K562 (cell line): ENCODE measurements around the gene PTPN9. TPM values are rescaled to one million over a fixed set of nuclear protein-coding genes. Genes with fewer than 3 reads are reported as not detected.

Source experiments
- ADNP ChIP-seq: fragments of 200-800 bp; sonication (Bioruptor generic); IDR thresholded peaks from 2 replicates; pipeline ENCODE4 v1.6.1; 2016; ENCODE audit warnings: missing genetic modification characterization, missing compliant biosample characterization
- ATF1 ChIP-seq, 2 experiments: fragments of 450-650 bp in 1 of 2; IDR thresholded peaks; 2 replicates each; pipeline ENCODE4 v1.6.1; 2016; ENCODE audit warnings: missing compliant biosample characterization in 1 of 2, missing genetic modification characterization in 1 of 2
- CBFA2T3 ChIP-seq: fragments of 450-650 bp; IDR thresholded peaks from 2 replicates; pipeline ENCODE4 v1.6.1; 2017
- FOXK1 ChIP-seq: sonication (generic); formaldehyde crosslinking; IDR thresholded peaks from 2 replicates; pipeline ENCODE4 v1.8.0; 2022; ENCODE audit warnings: missing genetic modification reagents, mild to moderate bottlenecking, borderline replicate concordance
- IRF2 ChIP-seq: sonication (generic); formaldehyde crosslinking; IDR thresholded peaks from 2 replicates; pipeline ENCODE4 v1.8.1; 2022; ENCODE audit warnings: mild to moderate bottlenecking, missing genetic modification reagents
- KLF1 ChIP-seq: fragments of 450-650 bp; IDR thresholded peaks from 2 replicates; pipeline ENCODE4 v1.6.1; 2016; ENCODE audit warnings: missing genetic modification characterization, missing compliant biosample characterization
- ZBTB7A ChIP-seq: IDR thresholded peaks from 2 replicates; pipeline ENCODE4 v1.6.1; 2011; ENCODE audit warnings: low read depth, mild to moderate bottlenecking, low read length, moderate library complexity, borderline replicate concordance; ENCODE audit not compliant: control insufficient read depth
- ZNF140 ChIP-seq: fragments of 250-450 bp; sonication (Bioruptor Pico); IDR thresholded peaks from 2 replicates; pipeline ENCODE4 v1.8.0; 2021; ENCODE audit warnings: moderate library complexity, mild to moderate bottlenecking, inconsistent platforms
- ZNF445 ChIP-seq: fragments of 250-450 bp; sonication (Bioruptor Pico); IDR thresholded peaks from 2 replicates; pipeline ENCODE4 v1.4.0; 2020; ENCODE audit warnings: low read depth, mild to moderate bottlenecking, moderate library complexity
- polyA plus RNA-seq, 8 experiments: library from polyadenylated mRNA; depleted of rRNA in 4 of 8; stranded (reverse) in 5 of 8; unstranded in 3 of 8; fragments of >200 nt; fragmentation: Nextera tagmentation in 2 of 8; fragmentation: Illumina TruSeq in 1 of 8; extraction: Ambion mirVana in 2 of 8; extraction: Trizol in 1 of 8; gene quantifications; 2 replicates each; pipeline versions ENCODE4 v1.2.1 to v1.2.3, GENCODE V29; 2011 to 2014; ENCODE audit warnings: inconsistent platforms in 1 of 8, missing spikeins in 1 of 8
- total RNA-seq, 7 experiments: library from RNA; depleted of rRNA in 6 of 7; stranded (reverse); fragments of >200 nt in 6 of 7; fragmentation: Illumina TruSeq in 2 of 7; extraction: Trizol in 2 of 7; gene quantifications; 2 replicates each; pipeline versions ENCODE4 v1.2.1 to v1.2.3, GENCODE V29; 2011 to 2021; ENCODE audit warnings: low replicate concordance in 1 of 7
- TF ChIP-seq, protein P1 (sequence below): fragments of 450-650 bp; formaldehyde crosslinking; IDR thresholded peaks from 2 replicates; pipeline ENCODE4 v1.4.0; 2020; ENCODE audit warnings: mild to moderate bottlenecking, moderate library complexity
- TF ChIP-seq, protein P2 (sequence below): fragments of 150-350 bp; conservative IDR thresholded peaks from 2 replicates; pipeline ENCODE4 v1.6.1; 2014; ENCODE audit warnings: low read length
- TF ChIP-seq, protein P3 (sequence below): fragments of 250-450 bp; sonication (Bioruptor Pico); IDR thresholded peaks from 2 replicates; pipeline ENCODE4 v1.6.1; 2021; ENCODE audit warnings: mild to moderate bottlenecking
- TF ChIP-seq, protein P4 (sequence below): fragments of 450-650 bp; IDR thresholded peaks from 2 replicates; pipeline ENCODE4 v1.7.0; 2016; ENCODE audit warnings: borderline replicate concordance
- TF ChIP-seq, protein P5 (sequence below): fragments of 450-650 bp; formaldehyde crosslinking; IDR thresholded peaks from 2 replicates; pipeline ENCODE4 v1.4.0; 2020; ENCODE audit warnings: mild to moderate bottlenecking
- TF ChIP-seq, protein P6 (sequence below): fragments of 450-650 bp; IDR thresholded peaks from 2 replicates; pipeline ENCODE4 v1.6.1; 2017; ENCODE audit warnings: antibody characterized with exemption

PTPN9 gene
- total and polyA plus RNA-seq, 9 of the 15 experiments (the other 6 are each of a cell fraction or from before 2014, with no cell fraction given): 5.0 to 24.0 (median 14.2) TPM

DNA sequence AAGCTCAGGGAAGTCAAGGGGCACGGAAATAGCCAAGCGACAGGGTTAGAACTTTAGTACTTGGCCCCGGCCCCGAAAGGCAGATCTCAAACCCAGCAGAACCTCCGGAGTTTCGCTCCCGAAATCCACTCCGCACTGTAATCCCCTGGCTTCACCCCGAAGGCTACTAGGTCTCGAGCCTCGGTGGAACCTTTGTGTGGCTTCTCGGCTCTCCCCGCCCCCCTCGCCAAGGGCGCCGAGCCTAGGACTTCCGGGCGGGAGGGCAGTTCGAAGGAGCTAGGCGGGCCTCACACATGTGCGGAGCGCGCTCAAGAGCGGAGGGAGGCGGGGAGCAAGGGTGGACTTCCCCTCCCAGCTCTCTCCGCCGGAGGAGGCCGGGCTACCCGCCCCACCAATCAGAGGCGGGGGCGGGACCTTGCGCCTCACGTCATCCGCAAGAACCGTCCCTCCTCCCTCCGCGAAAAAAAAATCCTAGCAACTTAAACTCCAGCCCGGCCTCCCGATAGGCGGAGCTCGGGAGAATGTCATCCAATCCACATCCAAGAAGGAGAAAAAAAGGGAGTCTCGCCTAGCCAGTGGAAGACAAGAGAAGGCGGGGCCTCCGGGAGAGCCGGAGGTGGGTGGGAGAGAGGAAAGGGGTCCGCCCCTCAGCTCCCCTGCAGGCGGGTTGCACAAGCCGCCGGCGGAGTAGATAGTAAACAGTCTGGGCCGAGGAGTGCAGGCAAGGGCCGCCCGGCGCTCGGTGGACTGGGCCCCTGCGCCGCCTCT lies 125.2 kb downstream of the PTPN9 start (continued):
- TF ChIP-seq KLF1 (tag) (peak; percentile 51; the same call in 1 of the 2 replicates), IRF2 (CRISPR knock-in tag) (no peak), ATF1 (CRISPR knock-in tag; IDR thresholded peaks at IDR 0.05) (0 out of 2 replicates have a peak, but pooled peaks have one; percentile 15), ATF1 (tag; IDR thresholded peaks at IDR 0.05) (peak; percentile 94), ADNP (no peak), FOXK1 (CRISPR knock-in tag) (no peak), ZNF140 (no peak), ZNF445 (CRISPR knock-in tag) (no peak), CBFA2T3 (no peak), ZBTB7A (no peak)
- TF ChIP-seq, protein P1, sequence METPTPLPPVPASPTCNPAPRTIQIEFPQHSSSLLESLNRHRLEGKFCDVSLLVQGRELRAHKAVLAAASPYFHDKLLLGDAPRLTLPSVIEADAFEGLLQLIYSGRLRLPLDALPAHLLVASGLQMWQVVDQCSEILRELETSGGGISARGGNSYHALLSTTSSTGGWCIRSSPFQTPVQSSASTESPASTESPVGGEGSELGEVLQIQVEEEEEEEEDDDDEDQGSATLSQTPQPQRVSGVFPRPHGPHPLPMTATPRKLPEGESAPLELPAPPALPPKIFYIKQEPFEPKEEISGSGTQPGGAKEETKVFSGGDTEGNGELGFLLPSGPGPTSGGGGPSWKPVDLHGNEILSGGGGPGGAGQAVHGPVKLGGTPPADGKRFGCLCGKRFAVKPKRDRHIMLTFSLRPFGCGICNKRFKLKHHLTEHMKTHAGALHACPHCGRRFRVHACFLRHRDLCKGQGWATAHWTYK: peak; percentile 45; the same call in 1 of the 2 replicates
- TF ChIP-seq, protein P2, sequence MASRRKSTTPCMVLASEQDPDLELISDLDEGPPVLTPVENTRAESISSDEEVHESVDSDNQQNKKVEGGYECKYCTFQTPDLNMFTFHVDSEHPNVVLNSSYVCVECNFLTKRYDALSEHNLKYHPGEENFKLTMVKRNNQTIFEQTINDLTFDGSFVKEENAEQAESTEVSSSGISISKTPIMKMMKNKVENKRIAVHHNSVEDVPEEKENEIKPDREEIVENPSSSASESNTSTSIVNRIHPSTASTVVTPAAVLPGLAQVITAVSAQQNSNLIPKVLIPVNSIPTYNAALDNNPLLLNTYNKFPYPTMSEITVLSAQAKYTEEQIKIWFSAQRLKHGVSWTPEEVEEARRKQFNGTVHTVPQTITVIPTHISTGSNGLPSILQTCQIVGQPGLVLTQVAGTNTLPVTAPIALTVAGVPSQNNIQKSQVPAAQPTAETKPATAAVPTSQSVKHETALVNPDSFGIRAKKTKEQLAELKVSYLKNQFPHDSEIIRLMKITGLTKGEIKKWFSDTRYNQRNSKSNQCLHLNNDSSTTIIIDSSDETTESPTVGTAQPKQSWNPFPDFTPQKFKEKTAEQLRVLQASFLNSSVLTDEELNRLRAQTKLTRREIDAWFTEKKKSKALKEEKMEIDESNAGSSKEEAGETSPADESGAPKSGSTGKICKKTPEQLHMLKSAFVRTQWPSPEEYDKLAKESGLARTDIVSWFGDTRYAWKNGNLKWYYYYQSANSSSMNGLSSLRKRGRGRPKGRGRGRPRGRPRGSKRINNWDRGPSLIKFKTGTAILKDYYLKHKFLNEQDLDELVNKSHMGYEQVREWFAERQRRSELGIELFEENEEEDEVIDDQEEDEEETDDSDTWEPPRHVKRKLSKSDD: no peak
- TF ChIP-seq, protein P3, sequence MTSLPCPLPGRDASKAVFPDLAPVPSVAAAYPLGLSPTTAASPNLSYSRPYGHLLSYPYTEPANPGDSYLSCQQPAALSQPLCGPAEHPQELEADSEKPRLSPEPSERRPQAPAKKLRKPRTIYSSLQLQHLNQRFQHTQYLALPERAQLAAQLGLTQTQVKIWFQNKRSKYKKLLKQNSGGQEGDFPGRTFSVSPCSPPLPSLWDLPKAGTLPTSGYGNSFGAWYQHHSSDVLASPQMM (CRISPR knock-in tag): no peak
- TF ChIP-seq, protein P4, sequence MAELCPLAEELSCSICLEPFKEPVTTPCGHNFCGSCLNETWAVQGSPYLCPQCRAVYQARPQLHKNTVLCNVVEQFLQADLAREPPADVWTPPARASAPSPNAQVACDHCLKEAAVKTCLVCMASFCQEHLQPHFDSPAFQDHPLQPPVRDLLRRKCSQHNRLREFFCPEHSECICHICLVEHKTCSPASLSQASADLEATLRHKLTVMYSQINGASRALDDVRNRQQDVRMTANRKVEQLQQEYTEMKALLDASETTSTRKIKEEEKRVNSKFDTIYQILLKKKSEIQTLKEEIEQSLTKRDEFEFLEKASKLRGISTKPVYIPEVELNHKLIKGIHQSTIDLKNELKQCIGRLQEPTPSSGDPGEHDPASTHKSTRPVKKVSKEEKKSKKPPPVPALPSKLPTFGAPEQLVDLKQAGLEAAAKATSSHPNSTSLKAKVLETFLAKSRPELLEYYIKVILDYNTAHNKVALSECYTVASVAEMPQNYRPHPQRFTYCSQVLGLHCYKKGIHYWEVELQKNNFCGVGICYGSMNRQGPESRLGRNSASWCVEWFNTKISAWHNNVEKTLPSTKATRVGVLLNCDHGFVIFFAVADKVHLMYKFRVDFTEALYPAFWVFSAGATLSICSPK: no peak
- TF ChIP-seq, protein P5, sequence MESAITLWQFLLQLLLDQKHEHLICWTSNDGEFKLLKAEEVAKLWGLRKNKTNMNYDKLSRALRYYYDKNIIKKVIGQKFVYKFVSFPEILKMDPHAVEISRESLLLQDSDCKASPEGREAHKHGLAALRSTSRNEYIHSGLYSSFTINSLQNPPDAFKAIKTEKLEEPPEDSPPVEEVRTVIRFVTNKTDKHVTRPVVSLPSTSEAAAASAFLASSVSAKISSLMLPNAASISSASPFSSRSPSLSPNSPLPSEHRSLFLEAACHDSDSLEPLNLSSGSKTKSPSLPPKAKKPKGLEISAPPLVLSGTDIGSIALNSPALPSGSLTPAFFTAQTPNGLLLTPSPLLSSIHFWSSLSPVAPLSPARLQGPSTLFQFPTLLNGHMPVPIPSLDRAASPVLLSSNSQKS (CRISPR knock-in tag): no peak
- TF ChIP-seq, protein P6, sequence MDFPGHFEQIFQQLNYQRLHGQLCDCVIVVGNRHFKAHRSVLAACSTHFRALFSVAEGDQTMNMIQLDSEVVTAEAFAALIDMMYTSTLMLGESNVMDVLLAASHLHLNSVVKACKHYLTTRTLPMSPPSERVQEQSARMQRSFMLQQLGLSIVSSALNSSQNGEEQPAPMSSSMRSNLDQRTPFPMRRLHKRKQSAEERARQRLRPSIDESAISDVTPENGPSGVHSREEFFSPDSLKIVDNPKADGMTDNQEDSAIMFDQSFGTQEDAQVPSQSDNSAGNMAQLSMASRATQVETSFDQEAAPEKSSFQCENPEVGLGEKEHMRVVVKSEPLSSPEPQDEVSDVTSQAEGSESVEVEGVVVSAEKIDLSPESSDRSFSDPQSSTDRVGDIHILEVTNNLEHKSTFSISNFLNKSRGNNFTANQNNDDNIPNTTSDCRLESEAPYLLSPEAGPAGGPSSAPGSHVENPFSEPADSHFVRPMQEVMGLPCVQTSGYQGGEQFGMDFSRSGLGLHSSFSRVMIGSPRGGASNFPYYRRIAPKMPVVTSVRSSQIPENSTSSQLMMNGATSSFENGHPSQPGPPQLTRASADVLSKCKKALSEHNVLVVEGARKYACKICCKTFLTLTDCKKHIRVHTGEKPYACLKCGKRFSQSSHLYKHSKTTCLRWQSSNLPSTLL: no peak
